NB4 (cell line): Measurements from ENCODE around the gene CDC34.

ENCODE experiments used
- CTCF ChIP-seq: IDR thresholded peaks from one replicate; pipeline ENCODE4 v1.5.1; 2012; ENCODE audit warnings: low read depth, low read length
- MAX ChIP-seq: IDR thresholded peaks from 2 replicates; pipeline ENCODE4 v1.6.1; 2011; ENCODE audit warnings: low read depth, low read length
- MYC ChIP-seq: IDR thresholded peaks from 2 replicates; pipeline ENCODE4 v1.6.1; 2011; ENCODE audit warnings: low read depth, low read length

- TF ChIP-seq CTCF (no peak), MYC (no peak), MAX (no peak)
These were observed 17.6 kb downstream of the CDC34 start for GRCh38 chr19:548886-549830.
